Measurements from ENCODE around the gene IL17REL. TPM values are rescaled to one million over a fixed set of nuclear protein-coding genes. Genes with fewer than 3 reads are reported as not detected.

Gene IL17REL
- total and polyA plus RNA-seq, 12 donors = not detected

- no peak for DNase-seq
- Histone ChIP-seq H3K4me1 (replicated peaks in 1 of 2) (no peaks in the 10 kb centered on the region), H3K36me3 (replicated peaks in 1 of 2) (no peaks in the 10 kb centered on the region), H3K9me3 (replicated peaks in 1 of 3) (no peaks in the 10 kb centered on the region), H3K27ac (no peak overlapping the region), H3K27me3 (peaks cover 7% of the 10 kb centered on the region), H3K4me3 (no peak overlapping the region)
- no peak for TF ChIP-seq POLR2A (IDR thresholded peaks at IDR 0.05)
- no peak for TF ChIP-seq CTCF (IDR thresholded peaks at IDR 0.05)
- intact Hi-C loops (cut with DNase I) = no loop called here
- WGBS, 4 donors = 83 to 95% (median 88%) methylated on average over 9 to 18 of the region's 18 CpGs
Measured at GRCh38 chr22:50051930-50052329, 39.4 kb upstream of the IL17REL start.

GRCh38 chr22:50049299-50050195 is 37.0 kb upstream of the IL17REL start:
- WGBS, 4 donors = 83 to 87% (median 84%) methylated on average over 27 to 36 of the region's 36 CpGs
- no peak for DNase-seq

GRCh38 chr22:50048836-50049235 is 36.3 kb upstream of the IL17REL start:
- intact Hi-C loops (cut with DNase I) = no loop called here
- peaks cover 26% of the 10 kb centered on the region for H3K27me3 ChIP-seq
- H3K4me3 ChIP-seq = no peak overlapping the region
- no peak overlapping the region for H3K27ac ChIP-seq
- WGBS, 4 donors = 81 to 85% (median 83%) methylated on average over 6 to 17 of the region's 17 CpGs
- no peak for DNase-seq
- H3K4me1 ChIP-seq (replicated peaks in 1 of 2) = no peaks in the 10 kb centered on the region
- H3K36me3 ChIP-seq (replicated peaks in 1 of 2) = no peaks in the 10 kb centered on the region
- no peaks in the 10 kb centered on the region for H3K9me3 ChIP-seq (replicated peaks in 1 of 3)
- TF ChIP-seq CTCF (IDR thresholded peaks at IDR 0.05) (no peak), POLR2A (IDR thresholded peaks at IDR 0.05) (no peak)

More at GRCh38 chr22:50049299-50050195, 37.0 kb upstream of the IL17REL start:
- intact Hi-C loops (cut with DNase I) = no loop called here
- Histone ChIP-seq H3K4me1 (replicated peaks in 1 of 2) (no peaks in the 10 kb centered on the region), H3K4me3 (no peak overlapping the region), H3K27me3 (peaks cover 26% of the 10 kb centered on the region), H3K36me3 (replicated peaks in 1 of 2) (no peaks in the 10 kb centered on the region), H3K9me3 (replicated peaks in 1 of 3) (no peaks in the 10 kb centered on the region), H3K27ac (no peak overlapping the region)
- no peak for TF ChIP-seq POLR2A (IDR thresholded peaks at IDR 0.05)
- TF ChIP-seq CTCF (IDR thresholded peaks at IDR 0.05) = no peak

DNA sequence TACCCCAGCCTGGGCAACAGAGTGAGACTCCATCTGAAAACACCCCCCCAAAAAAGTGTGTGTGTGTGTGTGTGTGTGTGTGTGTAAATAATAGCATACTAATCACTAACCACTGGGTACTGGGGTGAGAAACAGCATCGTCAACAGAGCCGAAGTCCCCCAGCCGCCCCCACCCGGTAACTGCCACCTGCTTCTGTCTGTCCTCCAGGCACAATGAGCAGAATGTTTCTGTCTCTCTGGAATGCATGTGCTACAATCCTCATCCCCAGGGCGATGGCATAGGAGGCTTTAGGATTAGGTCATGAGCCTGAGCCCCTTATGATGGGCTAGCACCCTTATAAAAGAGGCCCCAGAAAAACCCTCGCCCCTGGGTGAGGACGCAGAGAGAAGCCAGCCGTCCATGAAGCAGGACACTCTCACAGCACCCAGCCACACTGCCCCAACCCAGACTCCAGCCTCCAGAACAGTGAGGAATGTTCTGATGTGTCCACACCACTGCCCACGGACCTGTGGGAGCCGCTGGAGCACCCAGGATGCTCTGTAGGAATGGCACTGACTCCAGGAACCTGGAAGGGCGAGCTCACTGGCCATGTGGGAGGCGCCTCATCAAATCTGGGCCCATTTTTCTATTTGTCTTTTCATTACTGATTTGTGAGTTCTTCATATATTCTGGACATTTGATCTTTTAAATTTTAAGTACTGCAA is 35.6 kb upstream of the IL17REL start:
- Histone ChIP-seq H3K27me3 (peaks cover 26% of the 10 kb centered on the region), H3K4me3 (no peak overlapping the region), H3K27ac (no peak overlapping the region), H3K36me3 (replicated peaks in 1 of 2) (no peaks in the 10 kb centered on the region), H3K9me3 (replicated peaks in 1 of 3) (no peaks in the 10 kb centered on the region), H3K4me1 (replicated peaks in 1 of 2) (no peaks in the 10 kb centered on the region)
- 76 to 86% (median 80%) methylated on average over 8 to 12 of the region's 12 CpGs for WGBS, 4 donors
- intact Hi-C loops (cut with DNase I) = no loop called here
- no peak for TF ChIP-seq POLR2A (IDR thresholded peaks at IDR 0.05)
- no peak for TF ChIP-seq CTCF (IDR thresholded peaks at IDR 0.05)
- no peak for DNase-seq

Data from adrenal gland (tissue), 12 donors.